NCI-H2081 treated with DMSO at 0.1 percent for 48 hours (cell line): Measurements from ENCODE around the gene ACVR1B.

Source experiments
- DNase-seq: peaks from one replicate; lab custom pipeline; 2025; lab: John Stamatoyannopoulos, UW

Gene ACVR1B

DNA sequence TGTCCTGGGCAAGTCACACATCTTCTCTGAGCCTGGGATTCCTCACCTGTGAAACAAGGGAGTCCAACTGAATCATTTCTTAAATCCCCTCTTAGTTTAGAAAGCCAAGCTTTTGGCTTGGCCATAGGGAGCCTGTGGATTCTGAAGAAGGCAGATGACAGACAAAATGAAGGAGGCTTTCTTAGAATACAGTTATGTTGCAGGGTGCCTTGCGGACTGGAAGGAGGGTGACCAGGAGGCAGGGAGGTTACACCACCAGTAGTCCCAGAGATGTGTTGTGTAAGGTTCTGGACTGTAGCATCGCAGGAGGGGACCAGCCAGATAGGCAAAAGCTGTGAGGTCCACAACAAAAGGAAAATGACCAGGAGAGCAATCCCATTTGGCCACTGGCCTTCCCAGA, 8.2 kb upstream of the ACVR1B start:
- no peak for DNase-seq

DNA sequence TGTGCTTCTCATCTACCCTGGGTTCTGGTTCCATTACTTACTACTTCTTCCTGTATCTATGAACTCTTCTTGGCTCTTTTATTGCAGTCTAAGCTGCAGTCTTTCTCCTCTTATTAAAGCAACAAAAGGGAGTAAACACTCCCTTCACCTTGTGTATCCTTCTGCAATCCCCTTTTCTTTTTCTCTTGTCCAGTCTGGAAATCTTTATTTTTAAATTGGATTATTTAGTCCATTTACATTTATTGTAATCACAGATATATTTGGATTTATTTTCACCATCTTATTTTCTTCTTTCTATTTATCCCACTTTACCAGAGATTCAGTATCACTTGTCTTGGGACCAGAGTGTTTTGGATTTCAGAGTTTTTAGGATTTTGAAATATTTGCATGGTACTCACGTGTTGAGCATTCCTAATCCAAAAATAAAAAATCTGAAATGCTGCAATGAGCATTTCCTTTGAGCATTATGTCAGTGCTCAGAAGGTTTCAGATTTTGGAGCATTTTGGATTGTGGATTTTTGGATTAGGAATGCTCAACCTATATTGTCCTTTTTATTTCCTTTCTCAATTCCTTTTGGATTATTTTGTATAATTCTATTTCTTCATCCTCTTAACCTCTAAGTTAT, 6.8 kb upstream of the ACVR1B start:
- DNase-seq = no peak

DNA sequence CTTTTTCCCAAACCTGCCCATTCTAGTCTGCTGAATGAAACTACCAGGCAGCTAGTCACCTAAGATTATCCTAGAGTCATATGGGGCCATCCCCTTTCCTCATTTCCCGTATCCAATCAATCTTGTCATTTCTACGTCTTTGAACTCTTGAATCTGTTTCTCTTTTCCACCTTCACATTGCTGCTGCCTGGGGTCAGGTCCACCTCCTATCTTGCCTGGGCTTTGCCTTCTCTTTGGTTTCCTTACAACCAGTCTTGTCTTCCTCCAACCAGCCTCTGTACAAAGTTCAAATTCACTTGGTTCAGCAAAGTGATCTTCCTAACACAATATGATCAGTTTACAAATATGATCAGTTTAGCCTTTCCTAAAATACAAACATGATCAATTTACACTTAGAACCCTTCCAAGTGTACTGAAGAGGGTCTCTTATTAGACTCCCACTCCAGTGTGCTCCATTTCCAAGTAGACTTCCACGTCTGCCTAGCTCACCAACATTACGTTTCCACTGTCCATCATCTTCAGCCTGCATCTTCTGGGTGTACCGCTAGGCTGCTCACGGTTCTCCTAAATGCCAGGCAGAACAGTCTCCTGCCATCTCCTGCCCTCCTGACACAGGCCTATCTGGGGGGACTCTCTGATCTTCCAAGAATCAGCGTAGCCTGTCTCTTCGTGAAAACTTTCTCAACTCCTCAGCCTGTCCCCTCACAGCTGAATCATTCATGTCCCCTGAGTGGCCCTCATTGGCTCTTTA, 4.1 kb upstream of the ACVR1B start:
- no peak for DNase-seq

DNA sequence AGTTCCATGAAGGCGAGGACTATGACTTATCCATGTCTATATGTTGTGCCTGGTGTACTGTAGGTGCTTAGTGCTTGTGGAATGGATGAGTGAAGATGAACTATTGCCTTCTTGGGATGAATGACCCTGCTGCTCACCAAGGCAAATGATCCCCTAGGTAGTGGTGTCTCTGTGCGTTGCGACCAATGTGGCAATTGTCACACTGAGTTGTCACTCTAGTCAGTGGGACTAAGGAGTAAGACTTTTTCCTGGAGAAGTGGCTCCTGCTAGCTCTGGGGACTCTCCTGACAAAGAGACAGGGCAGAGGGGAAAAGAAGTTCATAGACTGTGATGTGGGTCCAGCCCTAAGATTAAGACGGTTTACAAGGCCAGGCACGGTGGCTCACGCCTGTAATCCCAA, 3.4 kb upstream of the ACVR1B start:
- no peak for DNase-seq

DNA sequence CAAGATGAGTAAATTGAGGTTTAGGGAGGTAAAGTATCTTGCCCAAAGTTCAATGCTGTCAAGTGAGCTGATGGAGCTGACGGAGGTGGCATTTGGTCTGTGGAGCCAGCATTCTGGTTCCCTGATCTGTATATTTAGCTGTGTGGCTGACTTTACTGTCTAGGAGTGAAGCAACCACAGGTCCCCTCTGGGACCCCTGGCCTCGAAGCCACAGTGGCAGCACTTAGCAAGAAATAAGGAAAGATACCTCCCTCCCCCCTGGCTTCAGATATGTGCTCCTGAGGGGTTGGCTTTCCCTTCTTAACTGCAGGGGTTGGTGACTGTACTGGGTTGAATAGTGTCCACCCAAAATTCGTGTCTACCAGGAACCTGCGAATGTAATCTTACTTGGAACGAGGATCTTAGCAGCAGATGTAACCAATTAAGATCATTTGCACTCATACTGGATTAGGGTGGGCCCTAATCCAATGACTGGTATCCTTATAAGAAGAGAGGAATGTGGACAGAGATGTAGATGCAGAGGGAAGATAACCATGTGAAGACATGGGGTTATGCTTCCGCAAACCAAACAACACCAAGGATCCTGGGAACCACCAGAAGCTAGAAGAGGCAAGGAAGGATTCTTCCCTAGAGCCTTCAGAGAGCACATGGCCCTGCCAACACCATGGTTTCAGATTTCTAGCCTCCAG, 2.0 kb upstream of the ACVR1B start:
- no peak for DNase-seq

DNA sequence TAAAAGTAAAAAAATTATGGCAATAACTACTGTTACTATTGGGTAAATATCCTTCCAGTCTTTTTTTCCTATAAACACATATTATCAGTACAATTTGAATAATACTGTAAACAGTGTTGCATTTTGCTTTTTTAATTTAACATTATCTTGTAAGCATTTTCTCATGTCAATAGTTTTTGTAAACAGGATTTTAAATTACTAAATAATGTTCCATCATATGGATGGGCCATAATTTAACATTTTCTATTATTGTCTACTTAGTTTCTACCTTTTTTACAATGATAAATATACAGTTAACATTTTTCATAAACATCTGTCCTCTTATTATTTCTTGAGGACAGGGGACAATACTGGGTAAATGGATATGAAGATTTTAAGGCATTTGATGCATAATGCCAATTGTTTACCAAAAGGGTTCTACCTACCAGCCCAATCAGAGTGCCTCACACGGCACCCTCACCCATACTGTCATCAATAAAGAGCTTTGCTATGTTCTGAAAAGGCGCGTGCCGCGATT, 759 bp upstream of the ACVR1B start:
- DNase-seq = no peak

DNA sequence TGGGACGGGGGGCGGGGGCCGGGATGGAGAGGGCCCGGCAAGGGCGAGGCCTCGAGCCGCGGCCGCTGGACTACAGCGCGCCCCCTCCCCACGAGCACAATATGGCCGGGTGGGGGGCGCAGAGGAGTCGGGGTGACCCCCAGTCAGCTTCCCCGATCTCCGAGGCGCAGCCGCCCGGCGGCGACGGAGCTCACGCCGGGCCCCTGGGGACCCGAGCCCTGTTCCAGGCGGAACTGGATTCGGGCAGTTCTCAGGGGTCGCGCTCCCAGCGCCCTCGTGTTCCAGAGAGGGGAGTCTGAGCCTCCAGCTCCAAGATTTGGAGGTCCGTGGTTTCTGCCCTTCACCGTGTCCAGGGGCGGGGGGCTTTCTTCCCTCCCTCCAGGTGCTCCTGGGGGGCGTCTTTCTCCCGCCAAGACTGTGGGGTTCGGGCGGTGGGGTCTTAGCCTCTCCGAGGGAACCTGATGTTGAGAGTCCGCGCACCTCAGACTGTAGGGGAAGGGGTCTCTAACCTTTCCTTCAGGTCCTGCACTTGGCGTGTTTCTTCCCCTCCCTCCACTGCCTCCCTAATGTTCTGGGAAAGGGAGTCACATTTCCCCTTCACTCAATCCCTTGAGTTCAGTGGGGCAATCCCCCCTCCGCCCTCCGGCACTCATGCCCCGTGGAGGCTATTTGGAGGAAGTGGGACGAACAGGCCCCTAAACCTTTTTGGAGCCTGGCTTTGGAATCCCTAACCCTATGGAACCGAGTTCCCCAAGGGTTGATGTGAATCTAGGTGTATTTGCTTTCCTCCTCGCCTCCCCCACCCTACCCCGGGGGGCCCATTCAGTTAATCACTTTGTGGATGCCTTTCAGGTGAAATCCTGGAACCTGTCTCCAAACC, 584 bp downstream of the ACVR1B start:
- DNase-seq = no peak

DNA sequence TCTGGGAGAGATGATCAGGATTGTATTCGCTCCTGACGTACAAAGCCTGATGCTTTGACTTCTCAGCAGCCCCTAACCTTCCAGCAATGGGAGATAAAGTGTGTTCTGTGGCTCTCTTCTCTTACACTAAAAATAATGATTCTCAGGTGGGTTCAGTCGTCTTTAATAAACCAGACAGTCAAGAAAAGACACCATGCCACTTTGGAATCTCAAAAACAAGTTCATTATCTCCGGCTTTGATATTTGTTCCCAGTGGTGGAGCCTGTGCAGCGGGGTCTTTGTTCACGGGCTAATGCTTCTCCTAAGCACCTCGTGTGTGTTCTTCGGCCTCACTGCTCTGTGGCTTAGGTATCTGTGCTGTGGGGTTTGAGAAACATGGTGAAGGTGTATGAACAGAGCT, 1.6 kb downstream of the ACVR1B start:
- no peak for DNase-seq

DNA sequence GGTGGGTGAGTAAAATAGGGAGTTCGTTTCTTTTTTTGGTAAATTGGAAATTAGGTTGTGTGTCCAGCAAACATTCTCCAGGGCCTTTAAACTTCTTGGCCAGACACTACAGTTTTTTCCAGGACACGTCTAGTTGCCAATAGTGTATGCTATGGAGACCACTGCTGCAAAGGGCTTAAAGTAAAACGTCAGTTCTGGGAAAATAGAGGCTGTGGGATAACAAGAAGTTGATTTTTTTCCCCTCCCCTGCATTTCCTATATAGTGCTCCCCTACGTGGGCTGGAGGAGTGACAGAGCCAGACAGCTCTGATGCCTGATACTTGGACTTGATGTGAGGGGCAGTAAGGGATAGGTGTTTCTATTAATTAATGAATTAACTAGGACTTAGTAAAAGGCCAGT, 2.4 kb downstream of the ACVR1B start:
- DNase-seq = no peak

DNA sequence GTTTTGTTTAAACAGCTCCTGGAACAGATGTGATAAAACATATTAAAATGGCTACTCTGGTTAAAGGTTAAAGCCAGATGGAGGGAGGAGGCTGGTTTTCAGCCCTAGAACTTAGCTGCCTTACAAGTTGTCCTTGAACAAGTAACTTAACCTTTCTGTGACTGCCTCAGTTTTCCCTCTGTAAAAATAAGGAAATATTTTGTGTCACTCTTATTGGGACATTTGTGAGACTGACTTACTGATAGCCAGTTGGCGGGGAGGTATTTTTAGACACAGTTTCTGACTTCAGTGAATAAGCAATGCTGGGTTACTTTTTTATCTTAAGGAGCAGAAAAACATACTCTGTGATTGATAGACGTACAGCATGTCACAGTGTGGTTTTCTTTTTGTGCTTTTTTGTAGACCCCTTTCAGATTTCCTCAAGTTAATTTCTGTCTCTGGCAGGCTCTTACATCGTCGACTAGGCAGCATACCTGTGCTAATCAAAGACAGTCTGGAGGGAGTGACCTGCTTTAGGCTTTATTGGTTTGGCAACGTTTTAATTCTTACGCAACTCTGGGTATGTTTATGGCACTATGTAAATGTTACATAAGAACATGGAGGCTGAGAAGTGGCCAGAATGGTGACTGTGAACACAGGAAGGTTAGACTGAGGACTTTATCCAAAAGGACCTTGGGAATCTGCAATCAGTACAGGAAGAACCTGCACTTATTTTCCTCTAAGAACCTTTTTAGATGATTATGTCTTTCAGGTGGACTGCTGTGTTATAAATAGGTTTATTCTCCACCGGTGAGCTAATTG, 3.3 kb downstream of the ACVR1B start:
- DNase-seq = no peak

DNA sequence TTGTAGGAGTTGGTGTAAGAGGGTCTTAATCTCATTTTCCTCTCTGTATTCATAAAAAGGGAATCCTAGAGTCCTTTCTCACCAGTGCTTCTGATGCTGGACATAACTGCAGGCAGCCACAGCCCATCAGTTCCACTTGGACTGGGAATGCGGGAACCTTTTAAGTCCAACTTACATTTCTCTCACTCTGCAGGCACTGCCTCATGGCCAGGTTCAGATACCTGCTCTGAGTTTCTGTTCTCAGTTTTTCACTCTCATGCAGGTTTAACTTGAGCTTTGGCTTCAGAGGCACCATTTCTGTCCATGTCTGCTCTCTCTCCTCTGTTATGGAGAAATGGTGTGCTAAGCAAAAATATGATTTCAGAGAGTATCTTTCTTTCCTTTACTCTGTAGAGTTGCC, 4.2 kb downstream of the ACVR1B start:
- DNase-seq = no peak

DNA sequence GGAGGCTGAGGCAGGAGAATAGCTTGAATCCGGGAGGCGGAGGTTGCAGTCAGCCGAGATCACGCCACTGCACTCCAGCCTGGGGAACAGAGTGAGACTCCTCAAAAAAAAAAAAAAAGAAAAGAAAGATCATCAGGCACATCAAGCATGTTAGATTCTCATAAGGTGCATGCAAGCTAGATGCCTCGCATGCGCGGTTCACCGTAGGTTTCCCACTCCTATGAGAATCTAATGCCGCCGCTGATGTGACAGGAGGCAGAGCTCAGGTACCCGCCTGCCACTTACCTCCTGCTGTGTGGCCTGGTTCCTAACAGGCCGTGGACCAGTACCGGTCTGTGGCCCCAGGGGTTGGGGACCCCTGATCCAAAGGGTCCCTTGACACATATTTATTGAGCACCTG, 7.0 kb downstream of the ACVR1B start:
- no peak for DNase-seq

DNA sequence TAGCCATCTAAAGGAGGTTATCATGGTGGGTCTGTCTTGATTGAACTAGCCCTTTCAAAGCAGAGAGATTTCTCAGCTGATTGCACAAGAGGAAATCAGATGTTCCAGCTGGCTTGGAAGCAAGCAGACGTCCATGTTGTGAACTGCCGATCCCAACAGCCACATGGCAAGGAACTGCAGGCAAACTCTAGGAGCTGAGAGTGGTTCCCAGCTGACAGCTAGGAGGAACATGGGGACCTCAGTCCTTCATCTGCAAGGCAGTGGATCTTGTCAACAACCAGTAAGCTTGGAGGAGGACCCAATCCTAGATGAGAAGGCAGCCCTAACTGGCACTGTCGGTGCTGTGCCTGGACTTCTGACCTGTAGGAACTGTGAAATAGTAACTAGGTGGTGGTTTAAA, 7.7 kb downstream of the ACVR1B start:
- no peak for DNase-seq

DNA sequence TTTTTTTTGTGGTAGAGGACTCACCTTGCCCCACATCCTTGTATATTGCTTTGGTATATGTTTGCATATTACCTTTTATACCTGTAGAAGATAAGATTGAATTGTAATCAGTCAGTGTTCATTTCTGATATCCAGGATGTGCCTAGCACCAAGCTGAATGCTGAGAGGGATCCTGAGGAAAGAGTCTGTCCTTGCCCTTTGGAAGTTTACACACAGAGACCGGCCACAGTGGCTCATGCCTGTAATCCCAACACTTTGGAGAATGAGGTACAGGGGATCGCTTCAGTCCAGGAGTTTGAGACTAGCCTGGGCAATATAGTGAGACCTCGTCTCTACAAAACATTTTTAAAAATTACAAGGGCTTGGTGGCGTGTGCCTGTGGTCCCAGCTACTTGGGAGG, 8.4 kb downstream of the ACVR1B start:
- no peak for DNase-seq

DNA sequence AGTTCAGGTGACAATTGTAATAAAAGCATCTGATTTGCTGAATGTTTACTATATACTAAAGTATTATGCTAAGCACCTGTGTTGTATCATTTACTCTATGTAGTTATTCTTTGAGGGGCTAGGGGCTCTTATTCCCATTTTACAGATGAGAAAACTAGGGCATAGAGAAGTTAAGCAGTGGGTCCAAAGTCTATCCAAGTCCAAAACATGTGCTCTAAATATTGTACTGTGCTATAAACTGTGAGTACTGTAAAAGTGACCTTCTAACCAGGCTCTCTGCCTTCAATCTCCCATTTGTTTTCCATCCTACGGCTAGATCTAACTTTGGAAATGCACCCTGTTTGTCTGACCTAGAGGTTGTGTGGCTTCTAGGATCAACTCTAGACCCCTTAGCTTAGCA, 9.0 kb downstream of the ACVR1B start:
- no peak for DNase-seq

DNA sequence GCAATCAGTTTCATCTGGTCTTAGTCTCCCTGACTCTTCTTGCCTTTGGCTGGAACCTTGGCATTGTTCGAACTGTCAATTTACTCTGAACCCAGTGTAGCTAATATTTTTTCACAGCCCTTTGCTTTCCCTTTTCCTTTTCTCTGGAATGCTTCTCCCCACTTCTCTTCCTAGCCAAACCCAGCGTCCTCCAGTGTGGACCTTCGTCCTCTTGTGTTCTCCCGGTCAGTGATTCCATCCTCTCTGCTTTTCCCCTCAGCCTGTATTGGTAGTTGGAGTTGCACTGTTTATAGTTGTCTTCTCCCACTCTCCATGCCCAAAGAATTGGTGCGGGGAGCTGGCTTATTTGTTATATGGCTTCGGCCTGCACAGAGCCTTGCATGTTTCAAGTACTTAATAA, 9.4 kb downstream of the ACVR1B start:
- DNase-seq = no peak

DNA sequence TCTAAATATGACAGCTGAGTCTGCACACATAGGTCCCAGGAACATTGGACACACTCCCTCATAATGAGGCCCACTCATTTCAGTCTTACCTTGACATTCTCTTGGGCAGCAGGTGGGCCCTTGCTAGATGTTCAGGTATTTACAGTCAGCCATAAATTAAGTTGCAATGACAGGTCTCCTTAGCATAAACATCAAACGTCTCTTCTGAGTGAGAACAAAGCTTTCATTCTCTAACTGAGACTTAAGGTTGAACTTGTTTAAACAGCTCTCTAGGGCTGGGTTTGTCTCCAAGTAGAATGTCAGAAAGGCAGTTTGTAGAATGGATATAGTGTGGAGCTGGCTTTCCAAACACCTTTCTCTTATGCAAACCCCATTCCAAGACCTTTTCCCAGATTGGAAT, 10.3 kb downstream of the ACVR1B start:
- no peak for DNase-seq

DNA sequence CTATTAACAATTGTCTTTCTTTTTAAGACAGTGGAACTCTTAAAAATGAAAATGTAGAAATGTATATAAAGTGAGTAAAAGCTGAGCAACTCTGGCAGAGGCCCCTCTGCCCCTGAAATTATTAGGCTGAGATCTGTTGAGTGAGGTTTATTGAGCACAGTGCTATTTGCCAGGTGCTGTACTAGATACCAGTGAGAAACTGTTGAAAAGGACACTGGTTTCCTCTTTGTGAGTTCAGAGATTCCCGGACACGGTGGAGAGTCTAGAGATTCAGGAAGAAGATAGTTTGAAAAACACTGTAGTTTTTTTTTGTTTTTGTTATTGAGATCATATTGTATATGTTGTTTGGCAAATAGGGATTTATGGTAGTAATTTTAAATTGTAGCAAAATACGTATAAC, 11.2 kb downstream of the ACVR1B start:
- DNase-seq = no peak

DNA sequence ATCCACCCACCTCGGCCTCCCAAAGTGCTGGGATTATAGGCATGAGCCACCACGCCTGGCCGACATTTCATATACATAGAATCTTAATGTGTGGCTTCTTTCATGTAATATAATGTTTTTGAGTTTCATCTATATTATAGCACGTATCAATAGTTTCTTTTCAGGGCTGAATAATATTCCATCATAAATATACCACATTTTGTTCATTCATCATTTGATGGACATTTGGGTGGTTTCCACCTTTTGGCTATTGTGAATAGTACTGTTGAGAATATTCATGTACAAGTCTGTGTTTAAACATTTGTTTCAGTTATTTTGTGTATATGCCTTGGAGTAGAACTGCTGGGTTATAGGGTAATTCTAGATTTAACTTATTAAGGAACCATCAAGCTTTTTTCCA, 12.0 kb downstream of the ACVR1B start:
- DNase-seq = no peak

DNA sequence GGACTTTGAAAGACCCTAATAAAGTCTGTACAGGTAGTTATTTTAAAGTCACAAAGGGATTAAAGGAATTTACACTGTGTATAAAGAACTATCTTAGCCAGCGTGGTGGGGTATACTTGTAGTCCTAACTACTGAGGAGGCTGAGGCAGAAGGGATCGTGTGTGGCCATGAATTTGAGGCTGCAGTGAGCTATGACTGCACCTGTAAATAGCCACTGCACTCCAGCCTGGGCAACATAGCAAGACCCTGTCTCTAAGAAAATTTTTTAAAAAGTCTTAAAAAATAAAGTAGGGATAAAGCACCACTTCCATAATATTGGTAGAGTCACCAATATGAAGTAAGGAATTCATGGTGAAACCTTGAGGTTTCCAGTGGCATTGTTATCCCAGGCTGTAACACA, 18.1 kb downstream of the ACVR1B start:
- no peak for DNase-seq

DNA sequence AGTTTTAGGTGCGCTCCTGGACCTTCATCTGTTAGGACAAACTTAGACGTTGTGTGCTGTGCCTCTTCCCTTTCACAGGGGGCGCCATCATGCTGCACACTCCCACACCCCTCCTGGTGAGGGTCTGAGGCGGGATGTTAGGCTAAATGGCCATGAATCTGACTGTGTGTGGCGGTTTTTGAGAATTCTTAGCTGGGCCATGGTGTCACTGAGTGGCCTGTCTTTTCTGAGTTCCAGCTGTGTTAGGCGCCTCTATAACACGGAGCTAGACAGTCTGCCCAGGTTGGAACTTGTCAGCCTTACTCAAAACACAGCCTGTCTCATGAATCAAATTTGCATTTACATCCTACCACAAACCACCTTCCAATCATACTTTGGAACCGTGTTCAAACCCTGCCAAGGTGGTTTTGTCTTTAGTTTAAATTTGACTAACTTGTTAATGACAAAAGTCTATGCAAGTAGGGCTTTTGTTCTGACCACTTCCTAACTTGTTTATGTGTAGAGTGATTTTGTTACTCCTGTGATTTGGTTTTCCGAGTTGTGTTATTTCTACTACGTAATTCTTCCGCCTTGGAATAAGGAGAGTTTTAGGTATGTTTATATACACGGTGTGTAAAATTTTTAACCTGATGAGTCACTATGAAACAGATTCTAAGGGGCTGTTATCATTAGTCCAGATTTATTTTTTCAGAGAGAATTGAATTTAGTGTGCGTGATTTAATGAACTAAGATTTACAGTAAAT, 19.6 kb downstream of the ACVR1B start:
- DNase-seq = no peak
